Stomach (tissue), 9 donors: ENCODE data around the gene DIDO1. TPM values are rescaled to one million over a fixed set of nuclear protein-coding genes. Genes with fewer than 3 reads are reported as not detected.

Experiments
- DNase-seq, 2 donors: peaks; one replicate each; pipeline versions ENCODE4 v3.0.0 to v3.0.0-alpha.2; 2013 to 2019
- H3K27ac ChIP-seq, 5 donors: fragments of 200-600 bp in 4 of 5; sonication (generic) in 4 of 5; one replicate each; pipeline ENCODE4 v1.5.1; 2013 to 2019; ENCODE audit warnings: mild to moderate bottlenecking in 1 of 5, moderate library complexity in 1 of 5
- H3K27me3 ChIP-seq, 3 donors: fragments of 200-600 bp; sonication (generic); one replicate each; pipeline ENCODE4 v1.5.1; 2017 to 2019; ENCODE audit warnings: mixed run types in 1 of 3
- H3K36me3 ChIP-seq, 4 donors: fragments of 200-600 bp; sonication (generic); 1 replicate in 3 of 4; 2 replicates in 1 of 4; pipeline ENCODE4 v1.5.1; 2016 to 2019
- H3K4me1 ChIP-seq, 4 donors: fragments of 200-600 bp; sonication (generic); one replicate each; pipeline ENCODE4 v1.5.1; 2016 to 2019
- H3K4me3 ChIP-seq, 4 donors: fragments of 200-600 bp; sonication (generic) in 3 of 4; one replicate each; pipeline ENCODE4 v1.5.1; 2016 to 2019; ENCODE audit warnings: mild to moderate bottlenecking in 1 of 4
- H3K9me3 ChIP-seq, 4 donors: fragments of 200-600 bp; sonication (generic); one replicate each; pipeline ENCODE4 v1.5.1; 2016 to 2019
- EP300 ChIP-seq: sonication (generic); formaldehyde crosslinking; IDR thresholded peaks from one replicate; pipeline ENCODE4 v1.6.1; 2017; ENCODE audit warnings: antibody characterized with exemption
- POLR2A ChIP-seq, 4 donors: fragments of 450-650 bp; IDR thresholded peaks; one replicate each; pipeline ENCODE4 v1.6.1; 2016; ENCODE audit warnings: antibody characterized with exemption in 4 of 4, control low read depth in 2 of 4, mild to moderate bottlenecking in 1 of 4, moderate library complexity in 1 of 4
- POLR2AphosphoS5 ChIP-seq, 3 donors: sonication (generic); formaldehyde crosslinking; IDR thresholded peaks; one replicate each; pipeline ENCODE4 v1.6.1; 2016; ENCODE audit warnings: antibody characterized with exemption in 3 of 3
- WGBS, 5 donors: extraction: QIAGEN DNeasy Blood & Tissue Kit in 3 of 5; methylation state at CpG; one replicate each; pipeline versions ENCODE4 v1.1.5 to v1.1.7; 2013 to 2018; 5-methylcytosine and 5-hydroxymethylcytosine counted together
- intact Hi-C: fragments of 100-400 bp; cut with DNase I; formaldehyde crosslinking; loops from one replicate; pipeline ENCODE4 v1.15.1; 2023; ENCODE audit warnings: low total_unique reads
- polyA plus RNA-seq, 3 donors: library from polyadenylated mRNA; stranded (reverse); fragments of 200-250 nt; gene quantifications; one replicate each; pipeline ENCODE4 v1.2.3, GENCODE V29; 2013
- total RNA-seq, 5 donors: library from RNA; depleted of rRNA; stranded (reverse); fragments of >200 nt; gene quantifications; one replicate each; pipeline versions ENCODE4 v1.1.0 to v1.2.3, GENCODE V29; 2014 to 2016
- TF ChIP-seq, protein P1 (sequence below), 7 experiments: fragments of 450-650 bp in 4 of 7; fragments of 200-600 bp in 3 of 7; sonication (generic) in 3 of 7; IDR thresholded peaks; one replicate each; pipeline ENCODE4 v1.5.1; 2016 to 2019; ENCODE audit warnings: antibody characterized with exemption in 7 of 7, control low read depth in 2 of 7, mild to moderate bottlenecking in 1 of 7
- donor health status: healthy with polysubstance abuse.
- donor health status: Bipolar disorder and iron deficiency.
- donor health status: healthy.

Gene DIDO1
- total and polyA plus RNA-seq, 8 donors = 8.1 to 117 (median 57.7) TPM

DNA sequence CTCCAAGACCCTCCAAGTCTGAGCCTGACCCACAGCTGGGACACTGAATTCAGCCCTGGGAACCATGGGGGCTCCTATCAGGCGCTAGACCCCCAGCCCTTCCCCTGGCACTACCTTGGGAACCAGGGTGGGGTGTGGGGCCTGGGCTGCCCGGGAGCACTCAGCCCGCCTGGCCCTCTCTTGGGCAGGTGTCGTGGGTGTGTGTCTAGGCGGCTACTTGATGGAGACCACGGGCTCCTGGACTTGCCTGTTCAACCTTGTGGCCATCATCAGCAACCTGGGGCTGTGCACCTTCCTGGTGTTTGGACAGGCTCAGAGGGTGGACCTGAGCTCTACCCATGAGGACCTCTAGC lies 40.8 kb upstream of the DIDO1 start:
- H3K27ac ChIP-seq = no peak overlapping the region
- no peak overlapping the region for H3K4me3 ChIP-seq
- H3K36me3 ChIP-seq = peaks cover 0 to 55% (median 36%) of the 10 kb centered on the region in 4 donors
- H3K27me3 ChIP-seq = peaks cover 0 to 41% (median 21%) of the 10 kb centered on the region in 3 donors
- intact Hi-C loops = no loop called here
- no peaks in the 10 kb centered on the region for H3K9me3 ChIP-seq
- H3K4me1 ChIP-seq = peaks cover 0 to under 1% (median 0%) of the 10 kb centered on the region in 4 donors
- no peak for TF ChIP-seq POLR2AphosphoS5 (IDR thresholded peaks at IDR 0.05)
- TF ChIP-seq, protein P1, sequence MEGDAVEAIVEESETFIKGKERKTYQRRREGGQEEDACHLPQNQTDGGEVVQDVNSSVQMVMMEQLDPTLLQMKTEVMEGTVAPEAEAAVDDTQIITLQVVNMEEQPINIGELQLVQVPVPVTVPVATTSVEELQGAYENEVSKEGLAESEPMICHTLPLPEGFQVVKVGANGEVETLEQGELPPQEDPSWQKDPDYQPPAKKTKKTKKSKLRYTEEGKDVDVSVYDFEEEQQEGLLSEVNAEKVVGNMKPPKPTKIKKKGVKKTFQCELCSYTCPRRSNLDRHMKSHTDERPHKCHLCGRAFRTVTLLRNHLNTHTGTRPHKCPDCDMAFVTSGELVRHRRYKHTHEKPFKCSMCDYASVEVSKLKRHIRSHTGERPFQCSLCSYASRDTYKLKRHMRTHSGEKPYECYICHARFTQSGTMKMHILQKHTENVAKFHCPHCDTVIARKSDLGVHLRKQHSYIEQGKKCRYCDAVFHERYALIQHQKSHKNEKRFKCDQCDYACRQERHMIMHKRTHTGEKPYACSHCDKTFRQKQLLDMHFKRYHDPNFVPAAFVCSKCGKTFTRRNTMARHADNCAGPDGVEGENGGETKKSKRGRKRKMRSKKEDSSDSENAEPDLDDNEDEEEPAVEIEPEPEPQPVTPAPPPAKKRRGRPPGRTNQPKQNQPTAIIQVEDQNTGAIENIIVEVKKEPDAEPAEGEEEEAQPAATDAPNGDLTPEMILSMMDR (IDR thresholded peaks at IDR 0.05) = no peak
- no peak for TF ChIP-seq POLR2A (IDR thresholded peaks at IDR 0.05)
- no peak for TF ChIP-seq EP300
- DNase-seq = no peak
- WGBS, 5 donors = 85 to 96% (median 90%) methylated on average over 5 to 6 of the region's 6 CpGs; no CpG with 5 or more reads in 1 of the 5 donors

DNA sequence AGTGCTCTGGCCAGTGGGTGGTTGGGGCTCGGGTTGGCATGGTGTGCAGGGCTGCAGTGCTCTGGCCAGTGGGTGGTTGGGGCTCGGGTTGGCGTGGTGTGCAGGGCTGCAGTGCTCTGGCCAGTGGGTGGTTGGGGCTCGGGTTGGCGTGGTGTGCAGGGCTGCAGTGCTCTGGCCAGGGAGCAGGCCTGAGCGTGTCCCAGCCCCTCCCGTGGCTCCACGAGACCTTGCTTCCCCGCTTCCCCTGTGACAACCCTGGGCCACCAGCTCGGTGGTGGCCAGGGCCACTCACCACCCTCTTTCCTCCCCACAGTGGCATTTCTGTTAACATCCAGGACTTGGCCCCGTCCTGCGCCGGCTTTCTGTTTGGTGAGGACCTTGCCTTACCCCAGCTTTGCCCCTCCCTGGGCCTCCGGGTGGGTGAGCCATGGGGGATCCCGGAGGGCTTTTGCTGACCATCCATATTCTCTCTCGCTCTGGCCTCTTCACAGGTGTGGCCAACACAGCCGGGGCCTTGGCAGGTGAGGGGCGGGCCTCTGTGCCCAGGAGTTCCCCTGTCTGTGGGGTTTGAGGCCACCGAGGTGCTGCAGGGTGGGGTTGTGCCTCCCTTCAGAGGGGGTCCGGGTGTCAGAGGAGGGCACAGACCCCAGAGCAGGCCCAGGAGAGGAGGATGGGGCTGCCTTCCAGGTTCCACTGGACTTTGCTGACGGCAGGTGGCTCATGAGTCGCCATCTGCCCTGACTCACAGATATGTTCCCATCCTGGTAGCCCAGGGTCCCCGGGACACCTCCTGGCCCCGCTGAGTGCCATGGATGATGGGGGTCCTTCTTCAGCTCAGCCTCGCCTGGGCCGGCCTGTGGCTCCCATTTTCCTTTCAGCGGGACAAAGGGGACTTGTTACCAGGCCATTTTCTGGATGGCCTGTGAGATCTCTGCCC lies 40.2 kb upstream of the DIDO1 start:
- WGBS, 5 donors = 91 to 94% (median 94%) methylated on average over 17 to 26 of the region's 27 CpGs
- no peak for DNase-seq
- Histone ChIP-seq H3K4me3 (no peak overlapping the region), H3K9me3 (no peaks in the 10 kb centered on the region), H3K4me1 (no peaks in the 10 kb centered on the region), H3K27ac (no peak overlapping the region), H3K27me3 (peaks cover 0 to 39% (median 21%) of the 10 kb centered on the region in 3 donors), H3K36me3 (peaks cover 0 to 61% (median 38%) of the 10 kb centered on the region in 4 donors)
- intact Hi-C loops = no loop called here
- TF ChIP-seq POLR2AphosphoS5 (IDR thresholded peaks at IDR 0.05) = no peak

- intact Hi-C loops = no loop called here
- peaks cover 0 to 70% (median 39%) of the 10 kb centered on the region in 4 donors for H3K36me3 ChIP-seq
- H3K4me1 ChIP-seq = no peaks in the 10 kb centered on the region
- TF ChIP-seq EP300 (no peak), POLR2A (IDR thresholded peaks at IDR 0.05) (no peak), POLR2AphosphoS5 (IDR thresholded peaks at IDR 0.05) (no peak)
- TF ChIP-seq, protein P1 (IDR thresholded peaks at IDR 0.05) = no peak
- 80 to 89% (median 82%) methylated on average over 6 to 19 of the region's 19 CpGs for WGBS, 5 donors
- H3K27me3 ChIP-seq = peaks cover 0 to 28% (median 12%) of the 10 kb centered on the region in 3 donors
- no peaks in the 10 kb centered on the region for H3K9me3 ChIP-seq
- no peak overlapping the region for H3K27ac ChIP-seq
- H3K4me3 ChIP-seq = no peak overlapping the region
- DNase-seq = no peak
These were observed 39.1 kb upstream of the DIDO1 start for GRCh38 chr20:62965363-62965771.

DNA sequence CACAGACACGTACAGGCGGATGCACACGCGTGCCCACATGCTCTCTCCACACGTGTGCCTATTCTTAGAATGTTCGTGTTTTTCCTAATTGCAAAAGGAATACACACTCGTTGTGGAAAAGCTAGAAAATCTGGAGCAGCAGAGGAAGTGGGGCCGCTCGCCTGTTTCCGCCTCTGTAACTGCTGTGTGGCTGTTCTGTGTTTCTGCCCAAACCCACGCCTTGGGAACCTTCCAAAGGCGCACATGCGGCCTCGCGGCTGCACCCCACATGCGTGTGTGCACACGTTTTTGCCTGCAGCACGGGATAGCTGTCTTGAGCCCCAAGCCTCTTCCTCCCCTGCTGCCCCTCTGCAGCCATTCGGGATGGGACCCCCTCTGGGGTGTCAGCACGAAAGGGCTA lies 38.4 kb upstream of the DIDO1 start:
- Histone ChIP-seq H3K27ac (no peak overlapping the region), H3K36me3 (peaks cover 0 to 76% (median 39%) of the 10 kb centered on the region in 4 donors), H3K4me3 (no peak overlapping the region), H3K9me3 (no peaks in the 10 kb centered on the region), H3K27me3 (peaks cover 0 to 21% (median 8%) of the 10 kb centered on the region in 3 donors), H3K4me1 (no peaks in the 10 kb centered on the region)
- WGBS, 5 donors = 77 to 86% (median 83%) methylated on average over 20 of the region's 20 CpGs
- intact Hi-C loops = no loop called here
- TF ChIP-seq, protein P1 (IDR thresholded peaks at IDR 0.05) = no peak
- TF ChIP-seq POLR2AphosphoS5 (IDR thresholded peaks at IDR 0.05) = no peak
- no peak for TF ChIP-seq POLR2A (IDR thresholded peaks at IDR 0.05)
- no peak for TF ChIP-seq EP300
- no peak for DNase-seq
